Measurements from ENCODE around the gene KLHL10. TPM values are rescaled to one million over a fixed set of nuclear protein-coding genes. Genes with fewer than 3 reads are reported as not detected.

Gene KLHL10
- total and polyA plus RNA-seq, 2 of the 13 experiments (the other 11 are each of a cell fraction or from before 2014, with no cell fraction given), result 0.04 to 0.08 TPM

DNA sequence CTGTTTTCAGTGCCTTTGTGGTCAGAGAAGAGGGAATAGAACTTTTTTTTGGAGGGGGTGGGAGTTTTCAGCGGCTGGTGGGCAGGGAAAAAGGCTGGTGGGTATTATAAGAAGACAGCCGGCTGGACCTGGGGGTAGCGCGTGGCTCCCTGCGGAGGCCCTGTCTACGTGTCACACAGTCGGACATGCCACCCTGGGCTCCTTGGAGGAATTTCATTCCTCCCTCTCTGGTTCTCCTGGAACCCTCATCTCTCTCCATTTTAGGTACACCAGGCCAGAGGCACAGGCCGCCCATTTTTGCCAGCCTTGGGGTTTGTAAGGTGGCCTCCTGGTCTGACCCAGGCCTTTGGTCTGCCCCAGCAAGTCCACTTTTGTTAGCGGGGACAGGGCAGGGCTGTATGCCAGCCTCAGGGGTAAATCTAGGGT lies 23.9 kb upstream of the KLHL10 start (continued):
- TF ChIP-seq ZNF30 (CRISPR knock-in tag; IDR thresholded peaks at IDR 0.05) (0 out of 2 replicates have a peak, but pooled peaks have one; percentile 8), RFXAP (CRISPR knock-in tag; IDR thresholded peaks at IDR 0.05; ENCODE audit: borderline replicate concordance) (peak; percentile 55; the same call in 1 of the 2 replicates), GLI4 (CRISPR knock-in tag; IDR thresholded peaks at IDR 0.05; ENCODE audit: borderline replicate concordance) (no peak), MXD4 (CRISPR knock-in tag; IDR thresholded peaks at IDR 0.05) (peak; percentile 29; the same call in 1 of the 2 replicates), TP53 (CRISPR knock-in tag; conservative IDR thresholded peaks at IDR 0.05) (0 out of 2 replicates have a peak, but pooled peaks have one; percentile 55), DPF2 (CRISPR knock-in tag; IDR thresholded peaks at IDR 0.05; ENCODE audit: borderline replicate concordance, low read depth) (0 out of 2 replicates have a peak, but pooled peaks have one; percentile 8), HNRNPLL (IDR thresholded peaks at IDR 0.05; ENCODE audit: low read depth, low read length, poor library complexity, severe bottlenecking) (no peak), MED1 (CRISPR knock-in tag; IDR thresholded peaks at IDR 0.05) (peak; percentile 22), SP2 (CRISPR knock-in tag; IDR thresholded peaks at IDR 0.05) (no peak), ZNF138 (CRISPR knock-in tag; IDR thresholded peaks at IDR 0.05; ENCODE audit: low read depth) (no peak)
- TF ChIP-seq, protein P1, sequence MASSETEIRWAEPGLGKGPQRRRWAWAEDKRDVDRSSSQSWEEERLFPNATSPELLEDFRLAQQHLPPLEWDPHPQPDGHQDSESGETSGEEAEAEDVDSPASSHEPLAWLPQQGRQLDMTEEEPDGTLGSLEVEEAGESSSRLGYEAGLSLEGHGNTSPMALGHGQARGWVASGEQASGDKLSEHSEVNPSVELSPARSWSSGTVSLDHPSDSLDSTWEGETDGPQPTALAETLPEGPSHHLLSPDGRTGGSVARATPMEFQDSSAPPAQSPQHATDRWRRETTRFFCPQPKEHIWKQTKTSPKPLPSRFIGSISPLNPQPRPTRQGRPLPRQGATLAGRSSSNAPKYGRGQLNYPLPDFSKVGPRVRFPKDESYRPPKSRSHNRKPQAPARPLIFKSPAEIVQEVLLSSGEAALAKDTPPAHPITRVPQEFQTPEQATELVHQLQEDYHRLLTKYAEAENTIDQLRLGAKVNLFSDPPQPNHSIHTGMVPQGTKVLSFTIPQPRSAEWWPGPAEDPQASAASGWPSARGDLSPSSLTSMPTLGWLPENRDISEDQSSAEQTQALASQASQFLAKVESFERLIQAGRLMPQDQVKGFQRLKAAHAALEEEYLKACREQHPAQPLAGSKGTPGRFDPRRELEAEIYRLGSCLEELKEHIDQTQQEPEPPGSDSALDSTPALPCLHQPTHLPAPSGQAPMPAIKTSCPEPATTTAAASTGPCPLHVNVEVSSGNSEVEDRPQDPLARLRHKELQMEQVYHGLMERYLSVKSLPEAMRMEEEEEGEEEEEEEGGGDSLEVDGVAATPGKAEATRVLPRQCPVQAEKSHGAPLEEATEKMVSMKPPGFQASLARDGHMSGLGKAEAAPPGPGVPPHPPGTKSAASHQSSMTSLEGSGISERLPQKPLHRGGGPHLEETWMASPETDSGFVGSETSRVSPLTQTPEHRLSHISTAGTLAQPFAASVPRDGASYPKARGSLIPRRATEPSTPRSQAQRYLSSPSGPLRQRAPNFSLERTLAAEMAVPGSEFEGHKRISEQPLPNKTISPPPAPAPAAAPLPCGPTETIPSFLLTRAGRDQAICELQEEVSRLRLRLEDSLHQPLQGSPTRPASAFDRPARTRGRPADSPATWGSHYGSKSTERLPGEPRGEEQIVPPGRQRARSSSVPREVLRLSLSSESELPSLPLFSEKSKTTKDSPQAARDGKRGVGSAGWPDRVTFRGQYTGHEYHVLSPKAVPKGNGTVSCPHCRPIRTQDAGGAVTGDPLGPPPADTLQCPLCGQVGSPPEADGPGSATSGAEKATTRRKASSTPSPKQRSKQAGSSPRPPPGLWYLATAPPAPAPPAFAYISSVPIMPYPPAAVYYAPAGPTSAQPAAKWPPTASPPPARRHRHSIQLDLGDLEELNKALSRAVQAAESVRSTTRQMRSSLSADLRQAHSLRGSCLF (CRISPR knock-in tag; IDR thresholded peaks at IDR 0.05; ENCODE audit: borderline replicate concordance), result no peak
- TF ChIP-seq, protein P2, sequence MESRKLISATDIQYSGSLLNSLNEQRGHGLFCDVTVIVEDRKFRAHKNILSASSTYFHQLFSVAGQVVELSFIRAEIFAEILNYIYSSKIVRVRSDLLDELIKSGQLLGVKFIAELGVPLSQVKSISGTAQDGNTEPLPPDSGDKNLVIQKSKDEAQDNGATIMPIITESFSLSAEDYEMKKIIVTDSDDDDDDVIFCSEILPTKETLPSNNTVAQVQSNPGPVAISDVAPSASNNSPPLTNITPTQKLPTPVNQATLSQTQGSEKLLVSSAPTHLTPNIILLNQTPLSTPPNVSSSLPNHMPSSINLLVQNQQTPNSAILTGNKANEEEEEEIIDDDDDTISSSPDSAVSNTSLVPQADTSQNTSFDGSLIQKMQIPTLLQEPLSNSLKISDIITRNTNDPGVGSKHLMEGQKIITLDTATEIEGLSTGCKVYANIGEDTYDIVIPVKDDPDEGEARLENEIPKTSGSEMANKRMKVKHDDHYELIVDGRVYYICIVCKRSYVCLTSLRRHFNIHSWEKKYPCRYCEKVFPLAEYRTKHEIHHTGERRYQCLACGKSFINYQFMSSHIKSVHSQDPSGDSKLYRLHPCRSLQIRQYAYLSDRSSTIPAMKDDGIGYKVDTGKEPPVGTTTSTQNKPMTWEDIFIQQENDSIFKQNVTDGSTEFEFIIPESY (CRISPR knock-in tag; IDR thresholded peaks at IDR 0.05), result no peak
- TF ChIP-seq, protein P3, sequence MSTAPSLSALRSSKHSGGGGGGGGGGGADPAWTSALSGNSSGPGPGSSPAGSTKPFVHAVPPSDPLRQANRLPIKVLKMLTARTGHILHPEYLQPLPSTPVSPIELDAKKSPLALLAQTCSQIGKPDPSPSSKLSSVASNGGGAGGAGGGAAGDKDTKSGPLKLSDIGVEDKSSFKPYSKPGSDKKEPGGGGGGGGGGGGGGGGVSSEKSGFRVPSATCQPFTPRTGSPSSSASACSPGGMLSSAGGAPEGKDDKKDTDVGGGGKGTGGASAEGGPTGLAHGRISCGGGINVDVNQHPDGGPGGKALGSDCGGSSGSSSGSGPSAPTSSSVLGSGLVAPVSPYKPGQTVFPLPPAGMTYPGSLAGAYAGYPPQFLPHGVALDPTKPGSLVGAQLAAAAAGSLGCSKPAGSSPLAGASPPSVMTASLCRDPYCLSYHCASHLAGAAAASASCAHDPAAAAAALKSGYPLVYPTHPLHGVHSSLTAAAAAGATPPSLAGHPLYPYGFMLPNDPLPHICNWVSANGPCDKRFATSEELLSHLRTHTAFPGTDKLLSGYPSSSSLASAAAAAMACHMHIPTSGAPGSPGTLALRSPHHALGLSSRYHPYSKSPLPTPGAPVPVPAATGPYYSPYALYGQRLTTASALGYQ (CRISPR knock-in tag; IDR thresholded peaks at IDR 0.05), result 0 out of 2 replicates have a peak, but pooled peaks have one; percentile 32
